Mammary epithelial cell (primary cell): ENCODE measurements around the gene CAPS2.

Experiments
- EZH2 ChIP-seq: IDR thresholded peaks from 2 replicates; pipeline ENCODE4 v1.6.1; 2012; ENCODE audit warnings: low read length, inconsistent platforms, borderline replicate concordance
- TF ChIP-seq, protein P1 (sequence below), 2 donors: IDR thresholded peaks in 1 of 2; conservative IDR thresholded peaks in 1 of 2; 2 replicates each; pipeline ENCODE4 v1.5.1; 2011 to 2012; ENCODE audit warnings: inconsistent platforms in 2 of 2, low read length in 2 of 2, mild to moderate bottlenecking in 2 of 2, control low read depth in 1 of 2, low read depth in 1 of 2; ENCODE audit not compliant: insufficient read depth in 1 of 2; ENCODE audit errors: extremely low read depth in 1 of 2

DNA sequence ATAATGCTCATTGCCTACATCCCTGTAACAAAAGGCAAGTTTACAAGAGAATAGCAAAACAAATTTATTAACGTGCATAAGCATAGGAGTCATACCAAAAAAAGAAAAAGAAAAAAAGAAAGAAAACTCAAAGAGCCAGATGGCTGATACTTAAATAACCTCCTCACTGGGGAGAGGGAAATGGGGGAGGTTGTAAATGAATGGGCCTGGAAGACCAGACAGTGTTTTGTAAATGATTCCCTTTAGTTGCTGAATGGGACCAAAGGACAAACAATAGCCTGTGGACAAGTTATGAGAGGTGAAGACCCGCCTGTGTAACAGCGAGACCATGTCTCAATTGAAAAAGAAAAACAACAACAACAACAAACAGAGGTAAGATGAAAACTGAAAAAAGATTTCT lies 35.3 kb downstream of the CAPS2 start:
- TF ChIP-seq, protein P1, sequence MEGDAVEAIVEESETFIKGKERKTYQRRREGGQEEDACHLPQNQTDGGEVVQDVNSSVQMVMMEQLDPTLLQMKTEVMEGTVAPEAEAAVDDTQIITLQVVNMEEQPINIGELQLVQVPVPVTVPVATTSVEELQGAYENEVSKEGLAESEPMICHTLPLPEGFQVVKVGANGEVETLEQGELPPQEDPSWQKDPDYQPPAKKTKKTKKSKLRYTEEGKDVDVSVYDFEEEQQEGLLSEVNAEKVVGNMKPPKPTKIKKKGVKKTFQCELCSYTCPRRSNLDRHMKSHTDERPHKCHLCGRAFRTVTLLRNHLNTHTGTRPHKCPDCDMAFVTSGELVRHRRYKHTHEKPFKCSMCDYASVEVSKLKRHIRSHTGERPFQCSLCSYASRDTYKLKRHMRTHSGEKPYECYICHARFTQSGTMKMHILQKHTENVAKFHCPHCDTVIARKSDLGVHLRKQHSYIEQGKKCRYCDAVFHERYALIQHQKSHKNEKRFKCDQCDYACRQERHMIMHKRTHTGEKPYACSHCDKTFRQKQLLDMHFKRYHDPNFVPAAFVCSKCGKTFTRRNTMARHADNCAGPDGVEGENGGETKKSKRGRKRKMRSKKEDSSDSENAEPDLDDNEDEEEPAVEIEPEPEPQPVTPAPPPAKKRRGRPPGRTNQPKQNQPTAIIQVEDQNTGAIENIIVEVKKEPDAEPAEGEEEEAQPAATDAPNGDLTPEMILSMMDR (conservative IDR thresholded peaks at IDR 0.05 in 1 of 2, IDR thresholded peaks at IDR 0.05 in 1 of 2; ENCODE audit: extremely low read depth in 1 of 2, insufficient read depth in 1 of 2, low read depth in 1 of 2, low read length in 2 of 2) = no peak
- no peak for TF ChIP-seq EZH2
